Measurements from ENCODE around the gene FOXN3.
A peak's percentile ranks its signal among the peaks of the same experiment; 100 is the strongest.
"Not testable (repeated sequence)": the region's sequence is repeated elsewhere in the genome, so short reads cannot be mapped to it uniquely, and the experiment has no call there.

FOXN3 gene

DNA sequence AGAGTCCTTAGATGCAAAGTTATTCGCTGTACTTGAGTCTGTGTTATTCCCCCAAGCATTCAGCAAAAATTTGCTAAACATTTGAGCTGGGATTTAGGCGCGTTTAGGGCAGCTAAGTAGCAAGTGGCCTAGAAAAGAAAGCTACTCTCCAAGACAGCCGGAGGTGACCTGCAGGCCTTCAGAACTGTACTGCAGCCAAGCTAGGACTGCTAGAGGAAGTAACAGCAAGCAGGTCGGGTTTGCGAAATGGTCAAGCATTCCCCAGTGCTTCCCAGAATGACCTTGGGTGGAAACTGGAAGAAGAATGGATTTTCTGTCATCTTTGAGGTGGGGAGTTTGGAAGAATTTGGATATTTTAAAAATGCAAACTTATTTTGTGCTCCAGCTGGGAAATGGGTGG, 287.5 kb downstream of the FOXN3 start:
- no peak for DNase-seq (ENCODE audit: low read depth)

DNA sequence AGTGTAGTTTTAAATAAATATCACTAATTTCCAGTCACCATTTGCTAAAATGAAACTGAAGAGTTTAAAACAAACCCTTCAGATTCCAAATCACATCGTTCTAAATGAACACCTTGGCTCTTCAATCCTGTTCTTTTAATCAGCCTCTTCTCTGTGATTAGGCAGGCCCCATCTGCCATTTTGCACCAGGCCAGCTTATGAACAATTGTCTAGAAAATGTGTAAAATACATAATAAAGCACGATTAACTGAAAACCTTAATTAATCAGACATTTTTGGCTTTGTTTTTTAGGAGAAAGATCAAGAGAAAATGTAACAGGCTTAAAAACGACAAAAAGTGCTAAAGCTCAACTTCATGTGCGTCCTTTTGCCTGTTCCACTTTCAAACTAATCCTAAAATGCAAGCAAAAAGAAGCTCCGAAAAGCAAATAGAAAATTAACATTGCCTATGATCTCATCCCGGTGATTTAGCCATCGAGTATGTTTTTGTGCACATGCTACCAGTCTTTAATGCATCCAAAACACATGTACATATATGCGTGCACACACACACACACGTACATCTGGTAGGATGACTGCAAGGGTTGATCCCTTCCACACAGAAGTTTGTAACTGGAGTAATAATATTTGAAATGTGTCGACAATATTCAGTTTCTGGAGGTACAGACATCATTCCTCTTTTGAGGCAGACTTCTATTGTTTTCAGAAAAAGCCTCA, 288.6 kb downstream of the FOXN3 start:
- no peak for DNase-seq (ENCODE audit: low read depth)

DNA sequence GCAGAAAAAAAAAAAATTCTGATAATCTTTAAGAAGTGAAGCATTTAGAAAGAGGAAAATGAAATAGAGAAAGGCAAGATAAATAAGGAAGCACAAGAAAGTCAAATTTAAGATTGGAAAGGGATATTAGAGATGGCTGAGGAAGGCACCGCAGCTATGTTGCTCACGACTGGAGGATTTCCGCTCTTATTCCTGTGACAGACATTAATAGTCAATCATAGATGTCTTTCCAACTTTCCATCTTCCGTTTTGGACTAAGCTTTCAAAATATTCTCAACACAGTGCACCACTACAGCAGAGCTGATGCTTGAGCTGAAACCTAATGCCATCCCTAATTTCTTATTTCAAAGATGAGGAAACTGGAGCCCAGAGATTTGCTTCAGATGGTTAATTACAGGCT, 290.6 kb downstream of the FOXN3 start:
- no peak for DNase-seq (ENCODE audit: low read depth)

DNA sequence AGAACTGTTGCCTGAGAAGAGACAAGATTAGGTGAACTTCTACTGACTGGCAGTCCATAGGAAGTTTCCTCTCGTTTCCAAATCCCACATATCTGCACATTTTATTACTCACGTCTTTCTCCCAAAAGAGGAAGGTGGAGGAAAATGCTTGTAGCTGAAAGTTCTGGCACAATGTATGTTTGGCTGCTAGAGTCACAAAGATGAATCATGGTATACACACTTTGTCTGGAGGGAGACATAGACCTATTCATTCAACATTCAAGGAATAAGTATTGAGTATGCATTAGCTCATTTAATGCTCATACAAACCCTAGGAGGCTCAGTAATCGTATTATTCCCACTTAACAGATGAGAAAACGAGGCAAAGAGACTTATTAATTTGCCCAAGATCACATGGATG, 291.8 kb downstream of the FOXN3 start:
- no peak for DNase-seq (ENCODE audit: low read depth)

DNA sequence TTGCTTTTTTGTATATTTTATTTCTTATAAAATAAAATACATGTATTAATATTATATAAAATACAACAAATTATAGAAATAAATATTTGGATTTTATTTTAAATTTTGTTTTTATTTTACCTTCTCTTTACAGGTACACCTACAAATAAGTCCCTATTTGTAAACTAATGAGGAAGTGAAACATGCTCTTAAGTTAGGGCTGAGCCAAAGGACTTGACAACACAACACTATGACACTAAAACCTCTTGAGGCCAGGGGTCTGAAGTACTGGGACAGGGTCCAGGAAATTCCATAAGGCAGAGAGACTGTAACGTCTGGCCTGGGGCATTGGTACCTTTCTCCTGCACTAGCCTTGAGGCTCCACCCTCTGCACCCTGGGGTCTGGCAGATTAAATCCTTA, 293.2 kb downstream of the FOXN3 start:
- no peak for DNase-seq (ENCODE audit: low read depth)

DNA sequence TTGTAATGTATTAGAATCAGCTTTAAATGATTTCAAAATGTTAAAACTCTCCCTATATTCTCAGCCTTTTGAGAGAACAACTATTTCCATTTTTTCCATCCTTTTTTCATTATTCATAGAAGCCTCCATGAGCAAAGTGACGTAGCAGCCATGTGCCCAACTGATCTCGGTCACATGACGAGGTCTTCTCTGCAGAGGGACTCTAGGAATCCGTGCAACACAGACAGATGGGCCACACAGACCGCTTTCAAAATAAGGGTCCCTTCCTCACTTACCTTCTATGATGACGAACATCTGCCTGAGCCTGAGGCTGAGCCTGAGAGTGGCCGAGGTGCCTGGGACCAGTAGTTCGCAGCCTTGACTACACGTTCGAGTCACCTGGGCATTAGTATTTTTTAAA, 293.8 kb downstream of the FOXN3 start:
- no peak for DNase-seq (ENCODE audit: low read depth)

DNA sequence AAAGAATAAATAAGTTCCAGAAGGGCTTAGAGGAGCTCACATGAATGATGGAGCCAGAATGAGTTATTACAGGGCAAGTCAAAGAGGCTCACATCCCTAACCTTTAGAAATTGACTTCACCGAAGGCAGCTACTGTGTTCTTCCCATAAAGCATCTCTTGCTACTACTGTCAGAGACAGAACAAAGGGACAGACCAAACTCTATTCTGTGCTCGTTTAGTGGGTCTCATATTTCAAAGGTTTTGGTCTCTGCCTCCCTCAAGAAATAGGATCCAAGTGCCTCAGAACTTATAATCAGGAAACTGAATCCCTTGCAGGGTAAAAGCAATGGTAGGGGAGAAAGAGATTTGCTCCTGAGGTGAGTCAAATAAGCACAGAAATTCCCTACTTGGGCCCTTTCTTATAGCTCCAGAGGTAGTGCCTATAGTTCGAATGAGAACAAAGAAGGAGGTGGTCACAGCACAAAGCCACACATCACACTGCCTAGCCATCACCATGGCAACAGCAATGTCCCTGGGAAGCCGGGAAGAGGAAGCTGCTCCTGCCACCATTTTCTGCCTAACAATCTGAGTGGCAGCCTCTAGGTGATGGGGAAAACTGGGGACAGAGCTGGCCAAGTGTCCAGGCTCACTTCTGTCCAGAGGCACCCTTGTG, 294.9 kb downstream of the FOXN3 start:
- DNase-seq (ENCODE audit: low read depth) = no peak

DNA sequence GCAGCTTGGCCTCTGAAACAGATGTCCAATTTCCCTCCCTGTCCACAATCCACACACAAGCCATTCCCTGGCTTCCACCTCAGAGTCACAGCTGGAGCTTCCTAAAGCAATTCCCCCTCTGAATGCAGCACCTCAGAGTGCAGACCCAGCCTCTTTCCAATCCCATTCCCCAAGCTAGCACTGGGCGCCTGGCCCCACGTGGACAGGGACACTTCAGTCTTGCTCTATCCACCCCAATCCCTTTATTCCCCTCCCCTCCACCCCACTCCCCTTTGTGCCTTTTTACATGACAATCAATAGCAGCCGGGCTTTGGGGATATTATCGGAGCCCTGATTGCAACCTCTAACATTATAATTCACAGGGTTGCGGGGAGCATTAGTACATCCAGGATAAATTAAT, 300.0 kb downstream of the FOXN3 start:
- no peak for DNase-seq (ENCODE audit: low read depth)

DNA sequence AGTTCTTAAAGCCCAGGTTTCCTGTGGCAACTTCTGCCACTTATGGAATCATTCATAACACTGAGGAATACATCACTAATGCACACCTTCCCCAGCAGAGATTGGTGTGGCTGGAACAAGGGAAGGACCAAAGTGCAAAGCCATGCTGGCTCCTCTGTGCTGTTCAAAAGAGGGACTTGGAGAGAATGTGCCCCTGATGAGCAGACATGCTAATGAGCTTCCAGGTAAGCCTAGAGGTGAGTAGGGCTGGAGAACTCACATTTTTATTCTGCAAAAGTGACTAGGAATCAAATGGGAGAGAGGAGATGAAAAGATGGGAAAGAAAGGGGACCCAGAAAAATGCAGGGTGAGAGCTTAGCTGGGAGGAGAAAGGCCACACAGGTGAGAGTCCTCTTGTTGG, 302.9 kb downstream of the FOXN3 start:
- DNase-seq (ENCODE audit: low read depth) = no peak

DNA sequence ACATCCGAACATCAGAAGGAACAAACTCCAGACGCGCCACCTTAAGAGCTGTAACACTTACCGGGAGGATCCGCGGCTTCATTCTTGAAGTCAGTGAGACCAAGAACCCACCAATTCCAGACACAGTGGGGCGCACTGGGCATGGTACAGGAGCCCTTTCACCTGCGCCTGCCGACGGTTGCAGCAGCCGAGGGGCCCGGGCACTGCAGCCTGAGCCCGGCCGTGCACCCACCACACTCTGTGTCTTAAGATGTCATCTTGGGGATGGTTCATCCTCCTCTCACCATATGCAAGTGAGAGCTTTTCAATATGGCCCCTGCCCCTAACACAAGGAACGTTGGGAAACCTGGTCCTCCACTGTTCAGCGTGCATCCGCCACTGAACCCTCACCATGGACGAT, 304.3 kb downstream of the FOXN3 start:
- DNase-seq (ENCODE audit: low read depth) = no peak

DNA sequence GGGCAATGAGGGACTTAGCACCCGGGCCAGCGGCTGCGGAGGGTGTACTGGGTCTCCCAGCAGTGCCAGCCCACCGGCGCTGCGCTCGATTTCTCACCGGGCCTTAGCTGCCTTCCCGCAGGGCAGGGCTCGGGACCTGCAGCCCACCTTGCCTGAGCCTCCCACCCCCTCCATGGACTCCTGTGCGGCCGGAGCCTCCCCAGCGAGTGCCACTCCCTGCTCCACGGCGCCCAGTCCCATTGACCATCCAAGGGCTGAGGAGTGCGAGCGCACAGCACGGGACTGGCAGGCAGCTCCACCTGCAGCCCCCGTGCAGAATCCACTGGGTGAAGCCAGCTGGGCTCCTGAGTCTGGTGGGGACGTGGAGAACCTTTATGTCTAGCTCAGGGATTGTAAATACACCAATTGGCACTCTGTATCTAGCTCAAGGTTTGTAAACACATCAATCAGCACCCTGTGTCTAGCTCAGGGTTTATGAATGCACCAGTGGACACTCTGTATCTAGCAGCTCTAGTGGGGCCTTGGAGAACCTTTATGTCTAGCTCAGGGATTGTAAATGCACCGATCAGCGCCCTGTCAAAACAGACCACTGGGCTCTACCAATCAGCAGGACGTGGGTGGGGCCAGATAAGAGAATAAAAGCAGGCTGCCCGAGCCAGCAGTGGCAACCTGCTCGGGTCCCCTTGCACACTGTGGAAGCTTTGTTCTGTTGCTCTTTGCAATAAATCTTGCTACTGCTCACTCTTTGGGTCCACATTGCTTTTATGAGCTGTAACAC, 305.1 kb downstream of the FOXN3 start:
- DNase-seq (ENCODE audit: low read depth) = not testable (repeated sequence)

DNA sequence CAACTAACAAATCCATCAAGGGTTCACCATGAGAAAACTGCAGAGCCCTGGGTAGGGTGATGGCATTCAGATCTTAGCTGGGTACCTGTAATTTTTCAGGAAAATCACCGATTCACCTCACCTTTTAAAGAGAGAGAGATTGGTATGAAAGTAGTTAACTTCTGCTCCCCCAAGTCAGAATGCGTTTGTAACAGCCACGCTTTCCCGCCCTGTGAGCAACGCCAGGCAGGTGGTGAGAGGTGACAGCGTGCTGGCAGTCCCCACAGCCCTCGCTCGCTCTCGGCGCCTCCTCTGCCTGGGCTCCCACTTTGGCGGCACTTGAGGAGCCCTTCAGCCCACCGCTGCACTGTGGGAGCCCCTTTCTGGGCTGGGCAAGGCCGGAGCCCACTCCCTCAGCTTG, 305.8 kb downstream of the FOXN3 start:
- DNase-seq (ENCODE audit: low read depth) = not testable (repeated sequence)

DNA sequence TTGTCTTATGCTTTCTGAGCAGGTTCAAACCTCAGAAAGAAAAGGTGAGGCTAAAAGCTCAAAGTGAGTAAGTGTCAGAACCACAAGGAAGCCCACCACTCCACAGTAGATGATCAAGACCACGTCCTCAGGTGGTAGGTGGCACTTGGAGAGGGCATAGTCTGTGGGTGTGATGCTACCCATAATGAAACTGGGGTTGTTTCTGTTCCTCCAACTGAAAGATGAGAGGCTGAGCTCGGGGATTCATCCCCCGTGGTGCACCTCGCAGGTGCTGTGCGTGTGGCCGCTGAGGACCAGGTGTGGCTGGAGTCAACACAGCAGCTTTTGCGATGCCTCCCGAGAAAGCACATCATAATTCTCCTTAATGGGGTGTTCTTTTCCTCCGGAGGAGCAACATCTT, 306.9 kb downstream of the FOXN3 start:
- no peak for DNase-seq (ENCODE audit: low read depth)

DNA sequence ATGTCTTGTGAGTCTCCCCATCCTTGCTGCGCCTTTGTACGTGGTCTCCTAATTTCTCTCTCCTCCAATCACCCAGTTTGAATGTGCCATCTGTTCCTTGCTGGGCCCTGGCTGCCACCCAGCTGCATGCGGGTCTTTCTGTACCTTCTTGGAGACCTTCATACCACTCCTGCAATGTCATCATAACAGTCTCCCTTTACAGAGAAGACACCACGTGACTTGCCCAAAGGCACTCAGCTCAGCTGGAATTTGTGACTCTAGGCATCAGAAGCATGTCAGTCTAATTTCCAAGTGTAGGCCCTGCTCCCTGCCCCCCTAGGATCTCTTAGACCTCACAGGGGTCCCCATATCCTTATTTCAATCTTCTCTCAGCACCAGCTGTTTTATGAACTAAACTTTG, 308.4 kb downstream of the FOXN3 start:
- DNase-seq (ENCODE audit: low read depth) = peak; percentile 20

DNA sequence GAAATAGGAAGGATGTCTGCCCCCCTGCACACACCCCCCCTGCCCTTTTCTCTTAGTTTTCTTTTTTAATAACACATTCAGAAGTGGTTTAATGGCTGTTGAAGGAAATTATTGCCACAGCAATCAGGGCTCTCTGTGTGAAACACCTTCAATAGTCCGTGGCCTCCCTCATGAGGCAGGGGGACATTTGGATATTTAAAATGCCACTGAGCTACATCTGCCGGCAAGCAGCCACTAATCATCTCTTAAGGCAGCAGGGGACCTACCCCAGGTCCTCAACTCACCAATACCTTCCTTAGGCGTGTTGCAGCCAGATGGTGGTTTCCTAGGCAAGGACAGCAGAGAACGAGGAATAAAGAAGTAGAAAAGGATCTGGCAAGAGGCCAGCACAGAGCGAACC, 309.4 kb downstream of the FOXN3 start:
- DNase-seq (ENCODE audit: low read depth) = no peak

All from EH (cell line).